ENCODE results near the gene BRMS1L.
"Not testable (repeated sequence)": the region's sequence is repeated elsewhere in the genome, so short reads cannot be mapped to it uniquely, and the experiment has no call there.

The BRMS1L gene

GRCh38 chr14:35826218-35826951 is at the start of gene BRMS1L:
BRMS1L (plus strand) TSS chr14:35826338; CDS start chr14:35826517, 179 bp downstream.
- FAIRE-seq = peak; percentile 97

- peak; percentile 26 for FAIRE-seq
Observed at GRCh38 chr14:35776823-35777222, 49.3 kb upstream of the BRMS1L start.

GRCh38 chr14:35777550-35777949 is 48.6 kb upstream of the BRMS1L start:
- not testable (repeated sequence) for FAIRE-seq

GRCh38 chr14:35779368-35779767 is 46.8 kb upstream of the BRMS1L start:
- no peak for FAIRE-seq

GRCh38 chr14:35783699-35784098 is 42.4 kb upstream of the BRMS1L start:
- FAIRE-seq = no peak

- no peak for FAIRE-seq
Observed at GRCh38 chr14:35786856-35787255, 39.3 kb upstream of the BRMS1L start.

GRCh38 chr14:35789651-35790050 is 36.5 kb upstream of the BRMS1L start:
- FAIRE-seq = no peak

- no peak for FAIRE-seq
Observed at GRCh38 chr14:35797796-35798195, 28.3 kb upstream of the BRMS1L start.

- no peak for FAIRE-seq
Observed at GRCh38 chr14:35806006-35806907, 19.9 kb upstream of the BRMS1L start.

- no peak for FAIRE-seq
Observed at GRCh38 chr14:35807131-35807961, 18.8 kb upstream of the BRMS1L start.

GRCh38 chr14:35808076-35808637 is 18.0 kb upstream of the BRMS1L start:
- no peak for FAIRE-seq

- peak; percentile 73 for FAIRE-seq
Observed at GRCh38 chr14:35808638-35809563, 17.2 kb upstream of the BRMS1L start, which contains the start of gene RALGAPA1. RALGAPA1 (minus strand) TSS chr14:35809295; CDS start chr14:35808835, 460 bp downstream.

- no peak for FAIRE-seq
Observed at GRCh38 chr14:35809597-35809996, 16.5 kb upstream of the BRMS1L start.

GRCh38 chr14:35810963-35811362 is 15.2 kb upstream of the BRMS1L start:
- FAIRE-seq = no peak

- no peak for FAIRE-seq
Observed at GRCh38 chr14:35814371-35815005, 11.7 kb upstream of the BRMS1L start.

GRCh38 chr14:35818346-35819115 is 7.6 kb upstream of the BRMS1L start:
- no peak for FAIRE-seq

GRCh38 chr14:35819591-35820540 is 6.3 kb upstream of the BRMS1L start:
- no peak for FAIRE-seq

- no peak for FAIRE-seq
Observed at GRCh38 chr14:35821564-35822411, 4.3 kb upstream of the BRMS1L start.

Measured in endometrium (tissue), 2 donors.